ENCODE measurements around the gene IGLON5.

Gene IGLON5

DNA sequence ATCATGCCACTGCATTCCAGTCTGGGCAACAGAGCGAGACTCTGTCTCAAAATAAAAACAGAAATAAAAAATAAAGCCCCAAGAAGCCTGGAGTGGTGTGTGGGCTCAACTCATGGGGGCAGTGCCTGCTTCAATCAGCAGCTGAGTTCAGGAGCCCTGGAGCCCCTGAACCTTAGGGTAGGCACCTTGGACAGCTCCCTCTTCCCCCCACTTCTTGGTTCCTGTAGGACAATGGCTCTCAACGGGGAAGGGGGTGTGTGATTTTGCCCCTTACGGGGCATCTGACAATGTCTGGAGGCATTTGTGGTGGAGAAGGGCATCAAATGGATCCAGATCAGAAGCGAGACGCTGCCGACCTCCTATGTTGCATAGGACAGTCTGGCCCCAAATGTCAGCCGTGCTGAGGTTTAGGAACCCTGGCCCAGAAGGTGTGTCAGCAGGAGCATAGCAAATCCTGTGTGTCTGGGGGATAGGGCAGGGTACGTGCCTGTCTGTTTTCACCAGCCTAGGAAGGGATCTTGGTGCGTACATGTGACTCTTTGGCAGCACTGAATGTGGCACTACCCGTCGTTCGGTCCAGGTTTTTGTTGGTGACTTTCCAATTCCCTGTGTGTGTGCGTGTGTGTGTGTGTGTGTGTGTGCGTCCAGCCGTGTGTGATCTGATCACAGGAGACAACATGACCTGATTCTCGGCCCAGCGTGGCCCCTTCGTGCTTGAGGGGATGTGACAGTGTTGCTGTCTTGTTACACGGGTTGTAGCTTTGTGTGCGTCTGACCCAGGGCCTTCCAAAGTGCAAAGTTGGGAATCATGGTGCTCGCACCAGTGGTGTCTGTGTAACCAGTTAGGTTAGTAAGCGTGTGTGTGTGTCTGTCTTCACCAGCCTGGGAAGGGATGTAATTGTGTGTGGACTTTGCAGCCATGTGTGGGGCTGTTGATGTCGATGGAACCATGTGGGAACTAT is 7.5 kb downstream of the IGLON5 start:
- no peak for DNase-seq

DNA sequence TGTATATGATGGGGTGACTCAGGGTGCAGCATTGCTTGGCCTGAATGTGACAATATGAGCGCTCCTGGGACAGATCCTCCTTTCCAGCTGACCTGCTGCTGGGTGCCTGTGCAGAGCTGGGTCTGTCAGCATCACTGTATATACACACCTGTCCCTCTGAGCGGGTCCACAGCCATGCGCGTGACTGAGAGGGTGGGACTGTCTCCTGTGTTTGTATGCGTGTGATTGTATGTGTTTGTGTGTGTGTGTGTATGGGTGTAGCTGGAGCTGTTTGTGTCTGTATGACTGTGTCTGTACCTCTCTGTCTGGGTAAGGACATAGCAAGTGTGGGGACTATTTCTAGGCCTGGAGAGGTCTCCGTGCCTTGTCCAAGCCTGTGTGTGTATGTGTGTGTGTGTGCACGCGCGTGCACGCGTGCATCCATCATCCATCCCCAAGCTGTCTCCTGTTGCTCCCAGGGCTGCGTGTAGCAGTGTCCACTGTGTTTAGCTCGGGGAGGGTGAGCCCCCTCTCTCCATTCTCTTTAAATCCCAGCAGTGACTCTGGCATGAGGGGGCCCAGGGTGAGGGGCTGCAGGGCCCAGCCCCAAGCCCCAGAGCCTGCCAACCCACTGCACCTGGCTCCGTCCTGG is 8.3 kb downstream of the IGLON5 start:
- DNase-seq, result no peak

DNA sequence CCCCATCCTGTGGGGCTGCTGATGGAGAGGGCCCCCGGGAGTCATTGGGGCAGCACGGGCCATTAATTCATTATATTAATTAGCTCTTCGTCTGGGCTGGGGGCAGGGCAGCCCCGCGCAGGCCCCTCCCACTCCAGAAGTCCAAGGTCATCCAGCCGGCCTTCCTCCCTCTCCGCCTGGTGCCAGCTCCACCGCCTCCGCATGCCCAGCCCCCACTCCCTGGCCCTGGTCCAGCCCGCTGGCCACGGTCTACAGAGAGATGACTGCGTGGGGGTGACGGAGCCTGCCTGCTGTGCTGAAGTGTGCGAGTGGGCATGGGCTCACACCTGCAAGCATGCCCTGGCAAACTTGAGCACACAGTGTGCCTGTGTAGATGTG is 8.8 kb downstream of the IGLON5 start:
- no peak for DNase-seq

DNA sequence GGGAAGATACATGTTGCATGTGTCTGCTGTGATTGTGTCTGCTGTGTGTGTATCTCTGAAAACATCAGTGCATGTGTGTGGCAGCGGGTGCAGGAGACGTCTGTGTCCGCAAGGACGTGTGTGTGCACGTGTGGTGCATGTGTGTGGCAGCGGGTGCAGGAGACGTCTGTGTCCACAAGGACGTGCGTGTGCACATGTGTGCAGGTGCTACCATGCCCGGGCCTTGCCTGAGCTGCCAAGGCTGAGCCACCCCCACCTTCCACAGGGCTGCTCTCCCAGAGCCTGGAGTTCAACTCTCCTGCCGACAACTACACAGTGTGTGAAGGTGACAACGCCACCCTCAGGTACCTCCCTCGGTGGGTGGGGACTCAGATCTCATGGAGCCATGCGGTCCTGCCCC is 10.4 kb downstream of the IGLON5 start:
- DNase-seq, result no peak

DNA sequence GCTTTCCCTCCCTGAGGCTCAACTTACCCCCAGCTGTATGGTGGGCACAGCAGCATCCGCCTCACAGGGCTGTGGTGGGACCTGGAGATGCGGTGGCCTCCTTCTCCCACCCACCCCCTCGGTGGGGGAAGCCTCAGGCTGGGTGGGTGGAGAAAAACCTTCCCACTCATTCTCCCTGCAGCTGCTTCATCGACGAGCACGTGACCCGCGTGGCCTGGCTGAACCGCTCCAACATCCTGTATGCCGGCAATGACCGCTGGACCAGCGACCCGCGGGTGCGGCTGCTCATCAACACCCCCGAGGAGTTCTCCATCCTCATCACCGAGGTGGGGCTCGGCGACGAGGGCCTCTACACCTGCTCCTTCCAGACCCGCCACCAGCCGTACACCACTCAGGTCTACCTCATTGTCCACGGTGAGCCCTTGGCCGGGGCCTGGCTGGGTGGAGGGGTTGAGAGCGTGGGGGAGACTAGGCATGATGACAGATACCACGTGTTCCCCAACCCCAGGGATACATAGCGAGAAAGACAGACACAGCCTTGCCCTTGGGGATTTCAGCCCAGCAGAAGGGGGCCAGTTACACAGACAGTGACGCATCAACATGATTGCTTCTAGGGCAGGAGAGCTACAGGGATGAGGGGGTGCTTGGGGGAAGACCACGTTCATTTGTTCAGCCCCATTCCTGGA is 12.2 kb downstream of the IGLON5 start:
- DNase-seq, result no peak

DNA sequence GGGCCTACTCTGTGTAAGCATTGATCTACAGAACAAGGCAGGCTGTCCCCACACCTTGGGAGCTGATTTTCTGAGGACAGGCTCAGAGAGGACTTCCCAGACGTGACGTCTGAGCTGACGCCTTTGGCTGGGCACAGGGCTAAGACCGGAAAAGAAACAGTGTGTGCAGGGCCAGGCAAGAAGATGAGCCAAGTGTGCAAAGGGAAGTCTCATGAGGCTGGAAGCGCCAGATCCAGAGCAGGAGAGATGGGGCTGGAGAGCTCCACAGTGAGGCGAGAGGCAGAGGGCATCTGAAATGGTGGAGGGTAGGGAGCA is 12.7 kb downstream of the IGLON5 start:
- no peak for DNase-seq

DNA sequence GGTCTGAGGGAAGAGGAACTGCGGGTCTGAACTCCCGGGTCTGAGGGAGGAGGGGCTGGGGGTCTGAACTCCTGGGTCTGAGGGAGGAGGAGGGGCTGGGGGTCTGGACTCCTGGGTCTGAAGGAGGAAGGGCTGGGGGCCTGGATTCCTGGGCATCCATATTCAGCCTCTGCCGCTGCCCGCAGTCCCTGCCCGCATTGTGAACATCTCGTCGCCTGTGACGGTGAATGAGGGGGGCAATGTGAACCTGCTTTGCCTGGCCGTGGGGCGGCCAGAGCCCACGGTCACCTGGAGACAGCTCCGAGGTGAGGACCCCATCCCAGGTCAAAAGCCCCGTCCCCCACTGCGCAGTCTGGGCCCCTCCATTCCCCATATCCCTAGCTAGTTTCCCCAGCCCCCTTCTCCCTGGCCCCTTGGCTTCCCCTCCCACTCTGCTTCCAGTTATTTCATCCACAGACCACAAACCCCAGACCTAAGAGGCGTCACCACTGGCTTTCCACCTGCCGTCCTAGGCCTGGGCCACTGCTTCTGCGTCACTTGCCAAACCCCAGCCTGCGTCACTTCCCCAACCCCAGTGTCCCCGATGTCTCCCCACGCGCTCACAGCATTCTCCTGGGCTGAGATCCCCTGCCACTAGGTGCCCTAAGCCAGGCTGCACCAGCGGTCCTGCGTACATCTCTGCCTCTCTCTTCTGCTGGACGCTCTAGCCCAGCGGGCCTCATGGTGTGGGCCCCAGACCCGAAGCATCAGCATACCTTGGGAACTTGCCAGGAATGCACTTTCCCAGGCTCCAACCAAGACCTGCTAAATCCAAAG is 13.9 kb downstream of the IGLON5 start:
- no peak for DNase-seq

DNA sequence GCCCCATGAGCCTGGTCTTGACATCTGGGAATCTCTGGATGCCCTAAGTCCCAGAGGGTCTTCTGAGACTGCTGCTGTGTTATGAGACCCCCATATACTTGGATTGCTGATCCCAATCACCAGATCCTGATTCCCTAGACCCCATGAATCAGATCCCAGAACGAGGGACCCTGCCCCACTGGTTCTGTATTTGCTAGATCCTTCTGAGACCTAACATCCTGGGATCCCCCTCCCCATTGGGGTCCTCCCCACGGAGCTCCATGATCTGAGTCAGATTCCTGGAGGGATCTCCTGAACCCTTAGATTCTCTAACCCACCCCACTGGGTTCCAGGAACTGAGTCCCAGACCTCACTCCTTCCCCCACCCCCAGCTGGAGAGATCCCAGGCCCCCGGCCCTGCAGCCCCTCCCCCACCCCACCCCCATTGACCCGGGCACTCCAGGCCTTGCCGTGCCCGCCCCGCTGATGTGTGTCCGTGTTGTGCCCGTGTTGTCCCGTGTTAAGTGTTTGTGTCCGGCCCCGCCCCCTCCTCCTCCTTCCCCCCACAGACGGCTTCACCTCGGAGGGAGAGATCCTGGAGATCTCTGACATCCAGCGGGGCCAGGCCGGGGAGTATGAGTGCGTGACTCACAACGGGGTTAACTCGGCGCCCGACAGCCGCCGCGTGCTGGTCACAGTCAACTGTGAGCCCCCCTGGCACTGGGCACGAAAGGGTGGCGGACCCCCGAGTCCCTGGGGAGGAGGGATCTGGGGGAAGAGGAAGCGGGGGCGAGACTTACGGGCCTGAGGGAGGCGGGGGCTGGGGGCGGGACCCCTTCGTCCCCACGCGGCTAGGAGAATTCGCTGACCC is 15.0 kb downstream of the IGLON5 start:
- no peak for DNase-seq

DNA sequence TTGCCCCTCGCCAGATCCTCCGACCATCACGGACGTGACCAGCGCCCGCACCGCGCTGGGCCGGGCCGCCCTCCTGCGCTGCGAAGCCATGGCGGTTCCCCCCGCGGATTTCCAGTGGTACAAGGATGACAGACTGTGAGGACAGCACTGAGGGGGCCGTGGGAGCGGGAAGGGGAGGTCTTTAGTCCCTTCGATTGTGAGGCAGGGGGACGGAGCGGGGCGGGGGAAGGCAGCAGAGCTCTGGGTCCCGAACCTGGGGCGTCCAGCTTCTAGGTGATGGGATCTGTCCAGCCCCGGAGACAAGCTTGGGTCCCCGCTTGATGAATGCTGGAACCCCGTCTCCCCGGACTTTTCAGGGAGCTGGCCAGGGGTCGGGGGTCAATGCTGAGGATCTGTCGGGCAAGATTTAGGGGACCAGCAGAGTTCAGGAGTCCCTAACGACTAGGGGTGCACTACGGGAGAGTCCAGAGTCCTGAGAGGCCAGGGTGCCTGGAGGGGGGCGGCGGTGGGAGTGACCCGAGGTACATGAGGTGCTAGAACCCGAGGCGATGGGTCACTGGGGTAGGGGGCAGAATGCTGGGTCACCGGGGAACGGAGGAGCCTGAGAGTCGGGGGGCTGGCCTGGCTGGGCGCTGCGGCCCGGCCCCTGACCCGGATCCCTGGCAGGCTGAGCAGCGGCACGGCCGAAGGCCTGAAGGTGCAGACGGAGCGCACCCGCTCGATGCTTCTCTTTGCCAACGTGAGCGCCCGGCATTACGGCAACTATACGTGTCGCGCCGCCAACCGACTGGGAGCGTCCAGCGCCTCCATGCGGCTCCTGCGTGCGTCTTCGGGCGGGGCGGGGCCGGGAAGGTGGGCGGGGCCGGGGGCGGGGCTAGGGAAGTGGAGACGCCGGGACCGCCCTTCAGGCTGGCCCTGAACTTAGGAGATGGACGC is 15.9 kb downstream of the IGLON5 start:
- peak in 2 of 4 experiments; percentile 21 to 30 for DNase-seq

DNA sequence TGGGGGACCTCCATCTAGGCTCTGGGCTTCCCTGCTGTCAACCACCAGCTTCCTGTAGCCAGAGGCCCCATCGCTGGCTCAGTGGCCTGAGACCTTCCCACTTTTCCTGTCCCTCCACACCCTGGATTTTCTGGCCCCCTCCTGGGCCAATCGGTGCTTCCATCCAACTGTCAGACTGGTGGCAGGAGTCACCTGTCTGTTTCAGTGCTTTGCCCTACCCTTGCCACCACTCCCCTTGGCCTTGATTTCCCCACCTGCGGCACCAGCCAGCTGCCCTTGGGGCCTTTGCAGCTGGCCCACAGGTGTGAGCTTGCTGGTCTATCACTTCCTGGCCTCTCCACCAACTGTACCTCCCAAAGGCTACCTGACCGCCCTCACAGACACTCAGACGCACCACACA is 18.0 kb downstream of the IGLON5 start:
- no peak for DNase-seq

DNA sequence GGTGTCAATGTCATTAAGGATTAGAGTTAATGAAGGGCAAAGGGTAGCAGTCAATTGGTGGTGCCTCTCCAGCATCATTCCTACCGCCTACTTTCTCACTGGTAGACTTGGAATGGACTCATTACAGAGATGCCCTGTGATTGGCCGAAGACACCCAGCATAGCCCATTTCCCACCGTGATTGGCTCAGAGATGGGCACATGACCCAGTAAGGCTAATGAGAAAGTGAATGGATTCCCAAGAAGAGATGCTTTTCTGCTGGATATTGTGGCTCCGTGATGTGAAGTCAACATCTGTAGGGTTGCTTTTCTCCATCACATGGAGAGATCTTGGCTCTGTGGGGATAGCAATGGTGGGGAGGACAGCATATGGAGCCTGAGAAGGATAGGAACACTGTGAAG is 18.9 kb downstream of the IGLON5 start:
- no peak for DNase-seq

DNA sequence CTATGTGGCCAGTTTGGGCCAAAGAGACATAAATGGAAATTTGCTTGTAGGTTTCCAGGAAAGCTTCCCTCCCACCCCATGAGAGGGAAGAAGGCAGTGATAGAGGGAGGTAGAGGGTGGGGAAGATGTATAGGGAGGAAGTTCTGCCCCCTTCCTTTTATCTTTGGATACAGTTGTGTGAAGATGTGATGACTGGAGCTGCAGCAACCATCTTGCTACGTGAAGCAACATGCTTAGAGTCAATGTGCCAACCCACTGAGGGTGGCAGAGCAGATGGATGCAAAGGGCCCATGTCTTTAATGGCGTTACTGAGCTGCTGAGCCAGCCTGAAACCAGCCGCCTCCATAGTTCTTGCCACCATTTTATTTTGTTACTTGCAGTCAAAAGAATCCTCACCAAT is 19.7 kb downstream of the IGLON5 start:
- no peak for DNase-seq

DNA sequence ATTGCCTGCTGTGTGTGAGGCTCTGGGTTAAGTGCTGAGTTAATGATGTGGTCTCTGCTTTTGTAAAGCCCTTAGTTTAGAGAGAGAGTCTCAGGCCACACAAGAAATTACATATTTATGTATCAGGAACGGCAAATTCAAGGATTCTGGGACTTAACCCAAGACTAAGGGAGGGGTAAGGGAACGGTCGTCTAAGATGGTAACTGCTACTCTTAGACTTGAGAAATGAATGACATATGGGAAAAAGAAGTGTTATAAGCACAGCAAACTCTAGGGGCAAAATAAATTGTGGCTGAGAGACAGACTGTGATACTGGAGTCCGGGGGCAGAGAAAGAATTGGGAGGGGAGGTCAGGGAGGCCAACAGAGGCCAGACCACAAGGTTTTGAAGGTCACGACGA is 20.3 kb downstream of the IGLON5 start:
- no peak for DNase-seq

DNA sequence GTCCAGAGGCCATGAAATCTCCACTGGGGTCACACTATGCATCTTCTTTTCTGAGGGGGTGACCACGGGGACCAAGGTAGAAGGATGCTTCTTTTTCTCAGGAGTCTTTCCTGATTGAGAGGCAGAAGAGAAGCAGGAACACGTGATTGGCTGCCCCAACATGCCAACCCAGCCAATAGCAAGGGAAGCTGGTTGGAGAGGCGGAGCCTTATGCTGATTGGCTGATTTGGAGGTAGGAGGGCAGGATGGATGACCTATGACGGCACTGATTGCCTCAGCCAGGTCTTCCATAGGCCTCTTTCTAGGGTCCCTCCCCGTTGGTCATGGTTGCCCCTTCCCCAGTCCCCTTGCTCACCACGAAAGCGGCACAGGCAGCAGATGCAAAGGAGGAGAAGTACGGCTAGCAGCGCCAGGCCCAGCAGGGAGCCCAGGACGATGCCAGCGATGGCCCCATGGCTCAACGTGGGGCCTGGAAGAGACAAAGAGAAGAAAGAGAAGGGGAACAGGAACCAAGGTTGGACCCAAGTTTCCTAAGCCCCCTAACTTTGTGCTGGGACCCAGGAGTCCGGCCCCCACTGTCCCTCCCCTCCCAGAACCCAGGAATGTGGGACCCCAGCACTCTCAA is 22.5 kb downstream of the IGLON5 start:
- no peak for DNase-seq

DNA sequence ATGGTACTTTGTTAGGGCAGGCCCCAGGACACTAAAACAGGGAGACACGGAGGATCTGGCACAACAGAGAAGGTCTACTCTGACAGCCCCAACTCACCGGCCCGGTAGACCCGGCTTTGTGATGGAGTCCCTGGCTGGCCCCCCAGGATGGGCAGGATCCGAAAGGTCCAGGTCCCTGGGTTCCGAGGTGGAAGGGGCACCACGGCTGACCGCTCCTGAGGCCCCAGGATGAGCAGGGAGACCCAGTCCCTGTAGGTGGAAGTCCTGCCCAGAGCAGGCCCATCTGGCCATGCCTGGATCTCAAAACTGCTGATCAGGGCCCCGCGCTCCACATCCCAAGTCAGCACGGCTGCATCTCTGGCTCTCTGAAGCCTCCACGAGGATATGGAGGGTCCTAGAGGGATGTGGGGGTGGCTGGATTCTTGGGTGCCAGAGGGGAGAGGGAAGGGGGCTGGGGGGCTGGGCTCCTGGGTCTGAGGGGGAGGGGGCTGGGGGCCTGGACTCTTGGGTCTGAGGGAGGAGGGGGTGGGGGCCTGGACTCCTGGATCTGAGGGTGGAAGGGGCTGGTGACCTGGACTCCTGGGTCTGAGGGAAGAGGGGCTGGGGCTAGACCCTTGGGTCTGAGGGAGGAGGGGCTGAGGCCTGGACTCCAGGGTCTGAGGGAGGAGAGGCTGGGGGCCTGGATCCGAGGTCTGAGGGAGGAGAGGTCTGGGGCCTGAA is 25.9 kb downstream of the IGLON5 start:
- no peak for DNase-seq

DNA sequence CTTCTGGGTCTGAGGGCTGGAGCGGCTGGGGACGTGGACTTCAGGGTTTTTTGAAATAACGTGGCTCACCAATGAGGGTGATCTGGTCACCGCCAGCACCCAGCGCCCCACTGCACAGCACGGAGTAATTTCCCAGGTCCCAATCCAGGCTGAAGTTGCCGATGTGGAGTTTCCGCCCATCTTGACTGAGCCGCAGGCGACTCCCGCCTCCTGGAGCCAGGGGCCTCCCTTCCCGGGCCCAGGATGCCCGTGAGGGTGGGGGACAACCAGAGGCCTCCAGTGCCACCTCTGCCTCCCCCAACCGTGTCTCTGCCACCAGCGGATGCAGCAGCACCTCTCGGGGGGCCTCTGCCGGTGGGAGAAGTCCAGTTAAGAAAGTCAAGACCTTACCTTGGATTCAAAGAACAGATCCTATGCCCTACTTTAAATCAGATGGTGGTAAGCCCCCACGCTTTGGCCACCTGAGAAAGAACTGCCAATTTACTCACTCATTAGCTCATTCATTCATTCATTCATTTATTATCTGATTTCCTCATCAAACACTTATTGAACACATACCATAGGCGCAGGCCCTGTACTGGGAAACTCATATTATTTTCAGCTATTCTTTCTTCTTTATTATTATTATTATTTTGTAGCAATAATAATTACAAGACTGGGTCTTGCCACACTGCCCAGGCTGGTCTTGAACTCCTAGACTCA is 26.6 kb downstream of the IGLON5 start:
- DNase-seq, result no peak

DNA sequence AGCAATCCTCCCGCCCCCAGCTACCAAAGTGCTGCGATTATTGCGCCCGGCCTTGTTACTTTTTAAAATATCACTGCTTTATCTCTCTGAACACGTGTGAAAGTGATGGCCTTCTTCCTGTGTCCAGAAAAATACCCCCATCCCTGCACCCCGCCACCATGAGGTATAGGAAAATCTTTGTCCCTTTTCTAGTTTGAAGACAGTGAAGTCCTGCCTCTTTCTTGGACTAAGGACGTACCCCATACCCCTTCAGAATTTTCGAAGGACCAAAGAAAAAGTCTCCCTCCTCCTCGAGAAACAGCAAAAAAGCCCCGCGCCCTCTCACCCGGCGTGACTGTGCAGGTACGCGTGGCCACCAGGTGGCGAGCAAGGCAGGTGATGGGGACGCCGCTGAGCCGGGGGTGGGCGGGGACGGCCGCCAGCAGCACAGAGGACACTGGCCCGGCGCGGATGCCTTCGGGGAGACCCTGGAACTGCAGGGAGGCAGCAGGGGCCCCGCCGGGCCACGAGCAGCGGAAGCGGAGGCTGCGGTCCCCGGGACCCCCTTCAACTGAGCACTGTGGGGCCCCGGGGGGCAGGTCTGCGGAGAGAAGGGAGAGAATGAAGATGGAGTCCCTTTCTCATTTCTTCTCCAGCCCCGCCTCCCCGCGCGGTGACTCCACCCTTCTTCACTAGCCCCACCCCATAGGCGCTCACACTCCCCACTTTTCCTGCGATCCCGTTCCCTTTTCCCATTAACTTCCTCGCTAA is 27.3 kb downstream of the IGLON5 start:
- peak; percentile 68 to 81 (median 78) for DNase-seq

DNA sequence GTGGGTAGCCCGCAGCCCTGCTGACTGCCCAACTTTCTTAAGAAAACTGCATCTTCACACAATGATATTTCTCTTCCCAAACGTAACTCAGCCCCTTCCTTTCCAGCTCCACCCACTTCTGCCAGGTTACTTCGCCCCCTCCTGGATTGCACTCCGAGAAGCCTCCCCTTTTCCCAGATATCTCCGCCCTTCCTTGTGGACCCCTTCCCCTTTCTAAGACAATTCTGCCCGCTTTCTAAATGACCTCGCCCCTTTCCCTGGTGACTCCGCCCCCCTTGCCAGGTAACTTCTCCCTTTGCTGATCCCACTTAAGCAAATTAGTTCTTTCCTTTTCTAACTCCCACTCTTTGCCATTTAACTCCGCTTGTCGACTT is 27.9 kb downstream of the IGLON5 start:
- no peak for DNase-seq

Data from activated CD4-positive, CD25-positive, alpha-beta regulatory T cell (primary cell).